OCI-LY7 (cell line): Measurements from ENCODE around the gene CFAP90. TPM values are rescaled to one million over a fixed set of nuclear protein-coding genes. Genes with fewer than 3 reads are reported as not detected.

Experiments used
- BruUV-seq: library from RNA; stranded (reverse); fragments of 400-500 nt; replicated peaks from 2 replicates; lab custom pipeline; 2021; lab: Mats Ljungman, UMichigan
- CTCF ChIA-PET: fragments of 300-600 bp; sonication (Branson Sonifier 250); formaldehyde crosslinking; loops from one replicate; lab custom pipeline; 2022; ENCODE audit warnings: antibody characterized with exemption; ENCODE audit not compliant: unreplicated experiment; lab: Charles Lee
- POLR2A ChIA-PET: fragments of 300-600 bp; sonication (Branson Sonifier 250); formaldehyde crosslinking; loops from one replicate; lab custom pipeline; 2022; ENCODE audit warnings: antibody characterized with exemption; lab: Charles Lee
- DNase-seq: peaks from one replicate; pipeline ENCODE4 v3.0.0-alpha.2; 2015; ENCODE audit warnings: low spot score
- H2AFZ ChIP-seq: fragments of 200-600 bp; sonication (generic), shearing (Covaris generic); 2 replicates; pipeline ENCODE4 v1.6.1; 2014; ENCODE audit warnings: mild to moderate bottlenecking, antibody characterized with exemption, low read length, moderate library complexity
- H3K27ac ChIP-seq: fragments of 200-600 bp; sonication (generic); 2 replicates; pipeline ENCODE4 v1.5.1; 2014; ENCODE audit warnings: mixed run types, low read depth, mild to moderate bottlenecking, moderate library complexity, low read length, inconsistent platforms; ENCODE audit not compliant: poor library complexity, severe bottlenecking
- H3K36me3 ChIP-seq: fragments of 200-600 bp; sonication (generic); 2 replicates; pipeline ENCODE4 v1.6.1; 2014; ENCODE audit warnings: mild to moderate bottlenecking, antibody characterized with exemption, low read length, moderate library complexity, mixed read lengths; ENCODE audit not compliant: insufficient read depth
- H3K4me1 ChIP-seq: fragments of 200-600 bp; sonication (generic); 2 replicates; pipeline ENCODE4 v1.5.1; 2014; ENCODE audit warnings: mild to moderate bottlenecking, low read length; ENCODE audit not compliant: insufficient read depth, poor library complexity, severe bottlenecking
- H3K4me2 ChIP-seq: fragments of 200-600 bp; sonication (generic); 2 replicates; pipeline ENCODE4 v1.6.1; 2014; ENCODE audit warnings: mild to moderate bottlenecking, low read length
- H3K4me3 ChIP-seq: fragments of 200-600 bp; sonication (generic); 2 replicates; pipeline ENCODE4 v1.5.1; 2014; ENCODE audit warnings: mild to moderate bottlenecking, low read depth, low read length; ENCODE audit not compliant: poor library complexity, severe bottlenecking
- H3K79me2 ChIP-seq: fragments of 200-600 bp; sonication (generic); 2 replicates; pipeline ENCODE4 v1.6.1; 2016; ENCODE audit warnings: low read depth, mild to moderate bottlenecking, low read length, moderate library complexity, mixed read lengths; ENCODE audit not compliant: insufficient read depth
- H3K9me2 ChIP-seq: fragments of 200-600 bp; sonication (generic); 2 replicates; pipeline ENCODE4 v1.6.1; 2016; ENCODE audit warnings: mild to moderate bottlenecking, low read length, mixed read lengths; ENCODE audit not compliant: insufficient read depth
- H3K9me3 ChIP-seq: fragments of 200-600 bp; sonication (generic); 2 replicates; pipeline ENCODE4 v1.6.1; 2014; ENCODE audit warnings: mild to moderate bottlenecking, mixed run types, low read length, mixed read lengths
- H4K20me1 ChIP-seq: fragments of 200-600 bp; sonication (generic); 2 replicates; pipeline ENCODE4 v1.6.1; 2014; ENCODE audit warnings: mild to moderate bottlenecking, antibody characterized with exemption, low read length, moderate library complexity, mixed read lengths; ENCODE audit not compliant: insufficient read depth
- CTCF ChIP-seq: fragments of 200-600 bp; sonication (generic); conservative IDR thresholded peaks from 2 replicates; pipeline ENCODE4 v1.5.1; 2014; ENCODE audit warnings: mild to moderate bottlenecking, antibody characterized with exemption, low read length, moderate library complexity, mixed read lengths
- EZH2phosphoT487 ChIP-seq: fragments of 200-600 bp; sonication (generic); IDR thresholded peaks from 2 replicates; pipeline ENCODE4 v1.6.1; 2018; ENCODE audit warnings: low read depth, borderline replicate concordance, mild to moderate bottlenecking, mixed run types, antibody characterized with exemption, low read length, moderate library complexity, mixed read lengths
- intact Hi-C: fragments of 100-400 bp; cut with micrococcal nuclease; formaldehyde crosslinking; loops from one replicate; pipeline ENCODE4 v1.10.0; 2022; ENCODE audit not compliant: unreplicated experiment
- total RNA-seq, 2 experiments: library from RNA; depleted of rRNA in 1 of 2; stranded (reverse); fragments of >200 nt in 1 of 2; shearing (Covaris generic) in 1 of 2; gene quantifications; 2 replicates each; pipeline ENCODE4 v1.2.3, GENCODE V29; 2014 to 2022

The CFAP90 gene
- total RNA-seq, 2 experiments from 2014 or later: not detected

- DNase-seq: no peak
- Histone ChIP-seq H2AFZ (no peak overlapping the region), H3K9me3 (no peaks in the 10 kb centered on the region), H3K4me2 (no peak overlapping the region), H3K4me1 (no peaks in the 10 kb centered on the region), H3K9me2 (no peaks in the 10 kb centered on the region), H3K36me3 (no peaks in the 10 kb centered on the region), H3K79me2 (no peaks in the 10 kb centered on the region), H4K20me1 (no peaks in the 10 kb centered on the region), H3K27ac (no peak overlapping the region), H3K4me3 (no peak overlapping the region)
- ChIA-PET POLR2A (no interaction called here), CTCF (no interaction called here)
- intact Hi-C loops: no loop called here
- no TSS peak for BruUV-seq
- TF ChIP-seq EZH2phosphoT487 (no peak), CTCF (no peak)
Observed at GRCh38 chr5:7781899-7782298, 69.0 kb downstream of the CFAP90 start.

Other genes starting within 250 kb of the CFAP90 start
- gene FASTKD3, start 17.9 kb upstream of the CFAP90 start, total RNA-seq (2014; rRNA removed; shearing (Covaris generic)): 12.9 and 14.7 TPM in 2 replicates
- 15.1 and 16.4 TPM in 2 replicates for gene FASTKD3, start 17.9 kb upstream of the CFAP90 start, total RNA-seq (2022)
- 51.9 and 68.1 TPM in 2 replicates for gene MTRR, start 18.0 kb upstream of the CFAP90 start, total RNA-seq (2014; rRNA removed; shearing (Covaris generic))
- gene MTRR, start 18.0 kb upstream of the CFAP90 start, total RNA-seq (2022): 67.1 and 72.6 TPM in 2 replicates